Stimulated activated CD4-positive, alpha-beta T cell treated with anti-CD3 and anti-CD28 coated beads, Interleukin-1b, Interleukin-23, amount 100 ng/mL, for 1 hour (primary cell): ENCODE measurements around the gene MVP.
"Not testable (repeated sequence)": the region's sequence is repeated elsewhere in the genome, so short reads cannot be mapped to it uniquely, and the experiment has no call there.

Experiments used
- DNase-seq, 2 donors: peaks; one replicate each; pipeline ENCODE4 v3.0.0-alpha.2; 2020; ENCODE audit warnings: low read depth in 2 of 2

The MVP gene

GRCh38 chr16:29842732-29843346, 22.6 kb downstream of the MVP start:
- DNase-seq: no peak

GRCh38 chr16:29843931-29844330, 23.7 kb downstream of the MVP start:
- no peak for DNase-seq

- DNase-seq: no peak
Measured at GRCh38 chr16:29844575-29845331, 24.5 kb downstream of the MVP start.

GRCh38 chr16:29845656-29846055, 25.4 kb downstream of the MVP start:
- no peak for DNase-seq

GRCh38 chr16:29848420-29849297, 28.4 kb downstream of the MVP start:
- peak; percentile 64 to 77 for DNase-seq

- no peak for DNase-seq
Measured at GRCh38 chr16:29849505-29849904, 29.2 kb downstream of the MVP start.

GRCh38 chr16:29850998-29851397, 30.7 kb downstream of the MVP start:
- DNase-seq: no peak

GRCh38 chr16:29852654-29853053, 32.4 kb downstream of the MVP start:
- no peak for DNase-seq

- DNase-seq: no peak
Measured at GRCh38 chr16:29854520-29855100, 34.3 kb downstream of the MVP start.

GRCh38 chr16:29857133-29857760, 37.0 kb downstream of the MVP start:
- DNase-seq: no peak

GRCh38 chr16:29858149-29858849, 38.0 kb downstream of the MVP start:
- no peak for DNase-seq

GRCh38 chr16:29858974-29859373, 38.7 kb downstream of the MVP start:
- no peak for DNase-seq

GRCh38 chr16:29860218-29860617, 40.0 kb downstream of the MVP start:
- no peak for DNase-seq

GRCh38 chr16:29862383-29862883, 42.2 kb downstream of the MVP start:
- no peak for DNase-seq

GRCh38 chr16:29862884-29863668, 42.8 kb downstream of the MVP start, which contains the start of gene CDIPT:
Gene CDIPT (minus strand): TSS chr16:29863226. CDS start chr16:29862857, 369 bp downstream.
- peak; percentile 73 to 82 for DNase-seq

GRCh38 chr16:29863669-29863984, 43.4 kb downstream of the MVP start:
- no peak for DNase-seq

GRCh38 chr16:29864205-29864604, 43.9 kb downstream of the MVP start:
- DNase-seq: no peak

- DNase-seq: no peak
Measured at GRCh38 chr16:29868396-29869009, 48.2 kb downstream of the MVP start.

GRCh38 chr16:29869067-29869466, 48.8 kb downstream of the MVP start:
- not testable (repeated sequence) for DNase-seq
